Stimulated activated CD4-positive, alpha-beta T cell treated with anti-CD3 and anti-CD28 coated beads, Interleukin-4, amount 100 ng/mL, for 1 hour (primary cell): ENCODE results near the gene PDLIM5.
"Not testable (repeated sequence)": the region's sequence is repeated elsewhere in the genome, so short reads cannot be mapped to it uniquely, and the experiment has no call there.

Source experiments
- DNase-seq: peaks from one replicate; pipeline ENCODE4 v3.0.0-alpha.2; 2020

Gene PDLIM5

DNA sequence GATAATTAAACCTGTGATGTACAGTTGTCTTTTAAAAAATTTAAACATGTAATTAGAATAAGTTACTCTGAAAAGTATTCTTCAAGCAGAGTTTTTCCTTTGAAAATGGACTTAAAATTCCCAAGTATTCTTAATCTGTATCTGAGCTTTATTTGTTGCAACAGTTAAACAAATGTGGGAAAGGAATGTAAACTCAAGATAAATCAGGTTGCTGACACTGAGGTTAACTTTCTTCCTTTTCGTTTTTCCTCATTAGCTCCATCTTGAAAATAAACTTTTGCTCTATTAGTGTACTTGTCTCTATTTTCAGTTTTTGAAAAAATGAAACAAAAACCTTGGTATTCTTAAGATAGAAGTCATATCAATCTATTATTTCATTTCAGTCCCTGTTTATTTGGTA is 161.5 kb downstream of the PDLIM5 start:
- no peak for DNase-seq

DNA sequence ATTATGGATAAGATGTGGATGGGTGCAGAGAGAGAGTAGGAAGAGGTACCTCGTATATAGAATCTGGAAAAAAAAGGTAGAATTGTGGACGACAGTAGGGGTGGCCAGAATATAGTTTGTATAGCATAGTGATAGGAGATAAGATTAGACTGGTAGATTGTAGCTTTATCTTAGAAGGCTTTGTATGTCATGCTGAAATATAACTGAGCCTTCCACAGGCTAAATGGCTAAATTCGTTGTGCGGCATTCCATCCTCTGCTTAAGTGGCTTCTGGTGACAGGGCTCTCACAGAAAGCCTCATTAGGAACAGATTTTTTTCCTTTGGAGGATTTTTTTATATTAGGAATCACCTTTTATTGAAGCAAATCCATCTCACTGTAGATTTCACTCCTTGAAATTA is 163.7 kb downstream of the PDLIM5 start:
- no peak for DNase-seq

DNA sequence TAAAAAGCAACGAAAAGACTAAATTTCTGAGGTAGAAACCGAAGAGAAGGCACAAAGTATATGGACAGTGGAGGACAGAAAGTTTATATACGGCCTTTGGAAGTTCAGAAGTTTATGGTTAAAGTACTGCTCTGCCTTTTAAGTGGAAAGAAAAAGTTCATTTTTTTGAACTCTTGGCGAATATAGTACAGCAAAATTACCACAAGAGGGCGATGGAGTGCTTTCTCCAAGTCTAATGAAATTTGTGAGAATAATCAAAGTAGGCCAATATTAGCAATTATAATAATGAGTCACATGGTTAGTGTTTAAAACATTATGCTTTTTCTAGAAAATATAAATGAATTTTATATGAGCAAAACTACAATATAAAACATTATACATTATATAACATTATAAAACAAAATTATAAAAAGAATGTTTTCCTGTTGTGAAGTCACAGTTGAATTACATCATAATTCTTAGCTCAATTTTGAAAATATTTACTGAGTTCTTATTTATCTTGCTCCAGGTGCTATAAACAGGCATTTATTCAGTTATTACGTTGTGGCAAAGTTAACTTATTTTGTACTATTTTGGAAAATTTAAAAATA is 169.8 kb downstream of the PDLIM5 start:
- no peak for DNase-seq

DNA sequence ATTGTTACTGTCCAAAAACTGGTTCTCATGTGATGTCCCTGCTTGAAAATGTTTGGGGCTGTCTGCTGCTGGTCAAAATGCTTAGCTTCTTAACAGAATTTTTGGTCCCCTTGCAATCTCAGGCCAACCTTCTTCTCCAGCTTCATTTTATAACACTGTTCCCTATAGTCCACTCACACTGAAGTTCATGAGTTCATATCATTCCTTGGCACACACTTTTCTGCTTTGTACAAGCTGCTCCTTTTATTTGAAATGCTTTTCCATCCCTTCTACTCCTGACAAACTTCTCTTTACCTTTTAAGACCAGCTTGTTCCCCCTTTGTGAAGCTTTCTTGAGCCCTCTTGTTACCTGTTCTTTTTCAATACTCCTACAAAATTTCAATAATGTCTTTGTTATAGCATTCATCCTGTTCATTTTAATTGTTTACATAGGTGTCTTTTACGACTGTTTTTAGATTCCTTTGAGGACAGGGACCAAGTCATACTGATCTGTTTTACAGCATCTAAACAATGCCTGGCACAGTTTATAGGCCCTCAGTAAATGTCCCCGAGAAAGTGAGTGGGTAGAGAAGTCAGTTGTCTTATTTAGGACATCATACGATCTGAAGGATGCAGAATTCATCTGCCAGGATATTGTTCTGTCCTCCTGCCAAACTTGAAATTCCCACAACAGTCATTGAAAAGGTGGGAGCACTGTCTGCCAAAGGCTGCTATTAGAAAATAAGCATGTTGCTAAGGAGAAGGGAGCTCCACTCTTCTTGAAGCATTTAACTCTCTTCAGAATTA is 171.6 kb downstream of the PDLIM5 start:
- DNase-seq, result no peak

DNA sequence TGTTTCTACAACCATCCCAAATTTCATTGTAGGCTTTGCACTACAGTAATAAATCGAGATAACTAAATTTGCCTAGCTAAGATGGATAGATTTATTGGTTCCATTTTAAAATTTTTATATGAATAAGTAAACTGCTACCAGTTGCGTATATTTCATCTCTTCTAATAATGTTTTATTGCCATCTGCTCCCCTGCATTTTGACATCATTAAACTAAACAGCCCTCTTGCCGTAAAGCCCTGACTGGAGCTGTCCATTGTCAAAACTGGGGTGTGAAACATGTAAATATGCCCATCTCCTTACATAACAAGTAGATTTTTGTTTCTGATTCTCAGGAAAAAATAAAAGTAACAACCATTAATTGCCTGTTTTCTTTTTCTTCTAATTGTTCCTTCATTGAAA is 175.2 kb downstream of the PDLIM5 start:
- no peak for DNase-seq

DNA sequence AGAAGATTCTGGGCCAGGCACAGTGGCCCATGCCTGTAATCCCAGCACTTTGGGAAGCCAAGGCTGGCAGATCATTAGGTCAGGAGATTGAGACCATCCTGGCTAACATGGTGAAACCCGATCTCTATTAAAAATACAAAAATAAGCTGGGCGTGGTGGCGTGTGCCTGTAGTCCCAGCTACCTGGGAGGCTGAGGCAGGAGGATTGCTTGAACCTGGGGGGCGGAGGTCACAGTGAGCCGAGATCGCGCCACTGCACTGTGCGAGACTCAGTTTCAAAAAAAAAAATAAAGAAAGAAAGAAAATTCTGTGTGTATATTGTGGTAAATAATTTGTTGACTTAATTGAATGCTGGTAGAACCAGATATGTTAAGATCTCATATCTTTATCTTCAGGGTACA is 177.3 kb downstream of the PDLIM5 start:
- not testable (repeated sequence) for DNase-seq

DNA sequence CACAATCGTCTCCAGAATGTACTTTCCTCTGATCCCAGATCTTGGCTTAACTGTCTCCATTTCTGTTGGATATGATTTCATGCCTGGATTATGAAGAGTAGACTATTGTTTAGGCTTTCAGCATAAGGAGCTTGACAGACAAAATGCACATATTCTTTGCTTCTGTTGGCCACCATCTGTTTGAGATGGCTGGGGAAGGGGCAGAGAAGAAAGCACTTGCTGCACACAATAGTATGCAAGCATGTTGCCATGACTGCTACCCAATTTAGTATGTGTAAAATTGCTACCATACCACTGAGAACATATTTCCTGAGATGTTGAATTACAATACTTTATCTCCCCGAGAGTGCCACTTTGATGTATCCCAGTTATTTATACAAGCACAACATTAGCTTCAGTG is 178.1 kb downstream of the PDLIM5 start:
- DNase-seq, result no peak

DNA sequence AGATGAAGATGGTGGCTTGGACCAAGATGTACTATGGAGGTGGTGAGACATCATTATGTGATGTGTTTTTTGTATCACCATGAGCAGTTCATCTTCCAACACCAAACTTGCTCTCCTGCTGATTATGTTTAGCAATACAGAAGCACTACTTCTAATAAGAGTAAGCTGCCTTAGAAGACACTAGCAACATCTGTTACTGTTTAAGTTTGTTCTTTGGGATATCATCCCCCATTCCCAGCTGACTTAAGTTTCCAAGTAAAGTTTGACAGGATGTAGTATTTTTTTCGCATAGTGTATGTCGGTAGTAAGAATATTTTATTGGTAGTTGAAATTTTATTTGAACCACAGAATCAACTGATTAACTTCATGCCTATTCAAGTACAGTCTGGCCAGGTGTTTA is 182.5 kb downstream of the PDLIM5 start:
- no peak for DNase-seq

DNA sequence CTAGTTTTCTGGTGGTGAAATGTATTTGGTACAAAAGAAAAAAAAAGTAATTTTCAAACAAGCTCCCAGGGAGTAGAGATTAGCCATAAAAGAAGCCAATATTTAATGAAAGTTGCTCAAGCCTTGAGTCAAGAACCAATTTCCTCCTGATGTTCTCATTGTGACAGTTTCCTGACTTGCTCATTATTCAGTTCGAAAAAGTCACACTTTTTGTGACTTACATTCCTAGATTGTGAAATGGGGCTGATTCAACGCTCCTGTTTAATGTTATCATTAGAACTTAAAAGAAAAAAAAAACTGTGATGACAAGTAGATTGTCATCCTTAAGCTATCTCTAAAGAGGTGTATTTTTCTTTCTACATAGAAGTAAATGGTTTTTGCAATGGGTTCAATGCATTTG is 183.4 kb downstream of the PDLIM5 start:
- no peak for DNase-seq

DNA sequence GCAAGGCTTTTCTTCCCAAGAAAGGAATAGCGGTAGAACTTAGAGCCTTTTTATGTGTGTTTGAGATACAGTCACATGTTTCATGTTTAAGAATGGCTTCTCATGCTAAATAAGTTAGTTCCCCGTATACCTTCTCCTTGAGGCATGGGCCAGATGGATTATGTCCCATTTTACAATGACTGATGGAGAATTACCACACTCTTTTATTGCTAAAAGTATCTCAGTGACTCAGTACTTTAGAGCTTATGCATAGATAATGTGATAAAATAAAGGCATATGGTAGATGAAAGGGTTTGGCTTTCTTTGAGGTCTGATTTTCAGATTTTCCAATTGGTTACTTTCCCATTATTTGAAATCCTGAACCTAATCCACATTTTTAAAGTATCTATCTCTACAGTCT is 184.3 kb downstream of the PDLIM5 start:
- DNase-seq, result no peak

DNA sequence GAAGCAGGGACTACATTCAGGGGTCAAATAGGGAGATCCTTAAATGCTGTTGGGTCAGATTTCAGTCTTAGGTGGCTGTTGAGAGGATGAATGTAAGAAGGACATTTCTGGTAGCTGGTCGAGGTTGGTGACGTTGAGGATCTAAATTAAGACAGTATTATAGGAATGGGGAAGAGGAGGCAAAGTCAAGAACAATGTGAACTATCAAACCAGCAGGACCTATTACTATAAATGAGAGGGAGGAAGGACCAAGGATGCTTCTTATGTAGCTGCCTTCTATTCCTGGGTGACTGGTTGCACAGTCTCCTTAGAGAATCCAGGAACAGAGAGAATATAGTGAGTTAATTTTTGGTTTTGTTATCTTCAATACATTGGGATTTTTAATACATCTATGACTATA is 187.6 kb downstream of the PDLIM5 start:
- no peak for DNase-seq

DNA sequence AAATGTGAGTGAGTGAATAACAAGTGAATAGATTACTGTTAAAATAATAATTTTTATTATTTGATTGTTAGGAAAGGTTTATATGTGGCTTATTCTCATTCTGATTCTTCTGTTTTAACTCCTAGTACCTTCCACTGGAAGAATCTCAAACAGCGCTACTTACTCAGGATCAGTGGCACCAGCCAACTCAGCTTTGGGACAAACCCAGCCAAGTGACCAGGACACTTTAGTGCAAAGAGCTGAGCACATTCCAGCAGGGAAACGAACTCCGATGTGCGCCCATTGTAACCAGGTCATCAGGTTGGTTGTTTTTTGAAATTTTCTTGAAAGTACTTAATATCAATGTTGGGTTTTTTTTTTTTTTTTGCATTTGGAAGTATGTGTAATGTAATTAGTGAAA is 188.4 kb downstream of the PDLIM5 start:
- no peak for DNase-seq

DNA sequence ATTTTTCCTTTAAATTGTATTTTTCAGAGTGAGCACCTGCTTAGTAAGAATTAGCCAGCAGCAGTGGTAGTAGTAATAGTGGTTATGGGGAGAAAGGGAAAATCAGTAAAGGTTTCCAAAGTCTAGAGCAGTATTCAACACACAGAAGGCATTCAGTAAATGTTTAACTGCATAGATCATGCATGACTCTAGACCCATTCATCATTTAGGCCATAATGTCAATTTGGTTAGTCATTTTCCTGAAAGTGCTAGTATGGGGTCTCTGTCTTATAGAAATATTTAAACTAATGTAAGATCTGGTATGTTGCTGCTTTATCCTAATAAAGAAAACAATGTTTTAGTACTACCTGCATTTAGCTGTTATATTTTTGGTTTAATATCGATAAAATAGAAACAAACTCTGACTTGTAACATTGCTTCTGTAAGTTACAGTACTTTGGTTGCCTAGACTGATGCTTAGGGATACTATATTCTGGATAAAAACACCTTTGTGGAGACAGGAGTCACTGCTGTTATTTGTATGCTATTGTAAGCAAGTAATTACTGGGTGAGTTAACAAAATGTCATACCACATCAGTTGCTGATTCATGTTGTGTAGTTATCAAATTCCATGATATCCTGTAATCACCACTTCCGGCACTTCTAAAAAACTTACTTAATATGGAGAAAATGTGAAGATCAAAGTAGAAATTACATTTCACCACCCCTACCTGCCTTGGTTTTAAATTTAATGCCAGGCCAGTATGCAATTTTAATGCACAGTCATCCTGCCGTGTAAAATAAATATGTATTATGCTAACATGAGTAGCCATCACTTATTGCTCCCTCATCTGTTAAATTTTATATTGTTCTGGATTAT is 190.2 kb downstream of the PDLIM5 start:
- no peak for DNase-seq

DNA sequence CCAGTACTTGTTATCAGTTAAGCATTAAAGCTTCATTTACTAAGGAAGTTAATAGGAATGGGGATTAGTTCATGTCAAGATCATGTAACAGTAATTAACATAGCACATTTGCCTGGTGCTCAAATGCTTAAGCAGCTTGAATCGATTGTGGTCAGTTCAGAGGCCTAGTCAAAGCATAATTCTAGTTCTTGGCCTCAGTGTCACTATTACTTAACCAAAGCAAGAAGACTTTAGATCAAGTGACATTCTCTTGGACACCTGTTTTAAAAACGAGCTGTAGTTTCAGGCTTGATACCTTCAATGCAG is 190.8 kb downstream of the PDLIM5 start:
- DNase-seq, result no peak

DNA sequence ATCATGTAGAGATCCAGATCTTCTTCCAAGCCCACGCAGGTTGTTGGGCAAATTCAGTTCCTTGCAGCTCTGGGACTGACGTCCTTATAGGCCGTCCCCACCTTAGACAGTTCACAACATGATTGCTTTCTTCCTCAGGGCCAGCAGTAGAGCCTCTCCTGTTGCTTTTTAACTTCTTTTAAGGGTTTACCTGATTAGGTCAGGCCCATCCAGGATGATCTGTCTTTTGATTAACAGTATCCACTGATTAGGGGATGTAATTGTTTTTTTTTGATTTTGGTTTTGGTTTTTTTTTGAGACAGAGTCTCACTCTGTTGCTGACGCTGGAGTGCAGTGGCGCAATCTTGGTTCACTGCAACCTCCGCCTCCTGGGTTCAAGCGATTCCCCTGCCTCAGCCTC is 197.0 kb downstream of the PDLIM5 start:
- DNase-seq, result no peak

DNA sequence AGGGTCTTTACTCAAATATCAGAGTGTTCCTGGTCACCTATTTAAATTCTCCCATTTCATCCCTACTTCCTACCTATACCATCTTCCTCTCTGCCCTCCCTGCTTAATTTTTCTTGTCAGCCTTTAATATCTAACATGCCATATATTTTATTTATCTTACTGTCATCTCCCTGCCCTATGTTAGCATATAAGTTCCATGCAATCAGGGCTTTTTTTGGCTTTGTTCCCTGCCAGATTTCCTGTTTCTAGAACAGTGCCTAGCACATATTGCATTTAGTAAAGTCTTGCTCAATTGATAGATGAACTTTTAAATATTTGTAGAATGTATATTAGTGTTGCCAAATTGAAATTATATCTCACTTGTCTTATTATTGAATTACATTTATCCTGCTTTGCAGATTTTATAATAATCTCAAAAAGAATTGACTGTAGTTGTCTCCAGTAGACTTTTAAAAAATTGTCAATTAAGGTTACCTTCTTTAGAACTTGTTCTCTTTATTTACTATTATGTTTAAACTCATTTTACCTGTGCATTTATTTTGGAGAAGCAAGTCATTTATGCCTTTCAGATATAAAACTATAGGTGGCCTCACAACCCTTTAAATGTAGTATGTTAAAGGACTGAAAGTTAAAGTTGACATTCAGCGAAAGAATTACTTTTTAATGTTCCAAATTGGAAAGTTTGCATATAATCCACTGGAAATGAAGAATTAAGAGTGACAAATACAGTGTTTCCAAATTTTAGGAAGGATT is 197.8 kb downstream of the PDLIM5 start:
- DNase-seq, result no peak

DNA sequence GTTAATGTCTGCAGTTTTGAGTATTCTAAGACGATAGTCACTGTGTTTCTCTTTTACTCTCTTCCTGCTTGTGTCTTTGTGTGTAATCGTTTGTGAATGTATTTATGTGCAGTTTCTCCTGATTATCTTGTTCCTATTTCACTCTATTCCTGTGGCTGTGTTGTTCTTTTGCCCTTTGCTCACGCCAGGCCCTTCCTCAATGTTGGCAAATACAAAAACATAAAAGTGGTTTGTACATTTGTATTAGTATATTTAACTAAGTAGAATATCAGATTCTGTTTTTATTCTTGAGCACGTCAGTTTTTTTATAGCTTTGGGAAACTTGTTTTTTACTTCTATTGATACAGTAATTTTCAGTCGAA is 198.4 kb downstream of the PDLIM5 start:
- DNase-seq, result no peak

DNA sequence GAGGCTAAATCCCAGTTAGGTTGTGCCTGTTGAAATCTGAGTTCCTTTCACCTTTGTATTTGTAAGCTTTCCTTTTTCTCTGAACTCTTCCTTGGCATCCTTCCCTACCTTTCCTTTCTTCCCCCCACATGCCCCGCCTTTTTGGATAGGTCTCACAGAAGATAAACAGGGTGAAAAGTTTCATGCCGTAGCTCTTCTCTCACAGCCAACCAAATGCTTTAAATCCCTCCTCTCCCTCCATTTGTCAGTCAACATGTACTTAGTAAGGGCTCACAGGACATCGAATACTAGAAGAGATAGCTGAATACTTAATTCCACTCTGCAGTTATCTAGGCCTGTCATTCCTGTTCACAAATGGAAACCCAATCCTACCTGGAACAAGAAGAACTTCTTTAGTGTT is 198.9 kb downstream of the PDLIM5 start:
- DNase-seq, result no peak

DNA sequence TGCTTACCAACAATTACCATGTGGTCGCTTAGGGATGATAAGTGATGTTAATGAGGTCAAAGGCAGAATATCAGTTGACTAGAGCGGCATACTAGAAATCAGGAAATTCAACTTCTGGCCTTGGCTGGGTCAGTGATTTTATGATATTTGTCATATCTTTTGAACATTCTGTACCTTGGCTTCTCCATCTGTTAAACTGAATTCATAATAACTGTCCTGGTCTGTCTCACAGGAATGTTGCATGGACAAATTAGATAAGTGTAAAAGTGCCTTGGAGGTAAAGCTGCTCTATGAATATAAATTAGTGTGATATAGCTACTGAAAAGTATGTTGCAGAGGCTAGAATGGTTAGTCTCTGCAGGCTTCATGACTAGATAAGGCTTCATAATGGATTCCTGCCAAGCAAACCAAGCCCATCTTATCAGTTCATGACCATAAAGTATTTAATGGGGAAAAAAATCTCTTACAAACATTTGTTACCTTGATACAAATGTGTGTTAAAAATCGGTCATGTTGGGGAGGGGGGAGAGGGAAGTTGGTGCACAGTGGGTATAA is 201.4 kb downstream of the PDLIM5 start:
- DNase-seq, result no peak

DNA sequence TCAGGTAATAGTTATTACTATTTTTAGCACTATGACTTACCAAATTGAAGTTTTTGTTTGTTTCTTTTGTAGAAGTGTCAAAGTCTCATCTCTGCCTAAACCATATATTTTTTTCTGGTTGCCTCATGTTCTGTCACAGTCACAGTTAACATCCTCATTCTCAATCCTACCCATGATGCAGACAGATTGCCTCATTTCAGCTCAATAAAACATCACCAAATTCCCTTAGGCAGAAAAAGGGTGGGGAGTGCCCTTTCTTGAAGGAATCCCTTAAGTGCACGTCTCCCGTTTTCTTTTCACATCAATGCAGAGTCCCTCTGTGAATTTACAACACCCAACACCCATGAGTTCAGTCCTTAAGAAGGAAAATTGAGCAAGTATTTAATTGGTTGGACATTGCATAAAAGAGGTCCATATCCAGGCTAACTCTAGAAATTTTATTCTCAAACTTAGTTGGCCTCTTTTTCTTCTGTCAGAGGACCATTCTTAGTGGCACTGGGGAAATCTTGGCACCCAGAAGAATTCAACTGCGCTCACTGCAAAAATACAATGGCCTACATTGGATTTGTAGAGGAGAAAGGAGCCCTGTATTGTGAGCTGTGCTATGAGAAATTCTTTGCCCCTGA is 202.4 kb downstream of the PDLIM5 start:
- no peak for DNase-seq

DNA sequence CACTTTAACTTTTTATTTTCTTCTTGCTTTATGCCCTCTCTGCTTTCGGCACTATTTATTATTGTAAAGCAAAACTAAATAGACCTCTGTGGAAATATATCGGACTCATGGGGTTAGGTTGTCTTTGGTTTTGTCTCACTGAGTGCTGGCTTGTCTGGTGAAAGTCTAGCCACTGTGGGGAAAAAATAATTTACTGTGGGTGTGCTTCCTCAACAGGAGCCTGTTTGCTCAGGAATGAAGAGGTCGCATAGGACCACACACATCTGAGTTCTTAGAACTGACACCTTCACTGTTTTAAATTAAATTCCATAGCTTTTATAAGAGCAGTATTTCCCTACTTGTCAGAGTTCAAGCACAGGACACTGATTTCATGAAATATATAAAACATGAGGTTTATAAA is 203.0 kb downstream of the PDLIM5 start:
- DNase-seq, result no peak

DNA sequence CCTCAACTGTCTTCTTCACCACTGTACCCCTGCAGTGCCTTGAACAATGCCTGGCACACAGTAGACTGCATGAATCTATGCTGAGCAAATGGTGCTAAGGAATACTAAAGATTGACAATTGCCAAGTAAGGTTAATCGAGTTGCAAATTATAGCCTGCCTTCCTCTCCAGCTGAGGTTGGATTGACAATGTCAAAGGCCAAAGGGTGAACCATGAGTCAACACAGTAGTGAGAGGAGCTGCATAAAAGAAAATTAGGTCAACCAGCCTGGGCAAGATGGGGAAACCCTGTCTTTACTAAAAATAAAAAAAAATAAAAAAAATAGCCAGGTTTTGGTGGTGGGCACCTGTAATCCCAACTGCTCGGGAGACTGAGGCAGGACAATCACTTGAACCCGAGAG is 208.9 kb downstream of the PDLIM5 start:
- no peak for DNase-seq

DNA sequence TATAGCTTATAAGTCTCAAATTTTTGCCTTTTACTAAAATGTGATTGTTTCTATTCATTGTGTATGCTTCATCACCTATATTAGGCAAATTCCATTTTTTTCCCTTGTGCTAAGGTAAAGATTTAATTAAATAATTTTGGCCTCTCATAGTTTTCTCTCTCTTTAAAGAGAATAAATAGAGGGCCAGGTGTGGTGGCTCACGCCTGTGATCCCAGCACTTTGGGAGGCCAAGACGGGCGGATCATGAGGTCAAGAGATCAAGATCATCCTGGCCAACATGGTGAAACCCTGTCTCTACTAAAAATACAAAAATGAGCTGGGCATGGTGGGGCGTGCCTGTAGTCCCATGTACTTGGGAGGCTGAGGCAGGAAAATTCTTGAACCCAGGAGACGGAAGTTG is 213.3 kb downstream of the PDLIM5 start:
- DNase-seq, result not testable (repeated sequence)
